ENCODE measurements around the gene MDN1.

The MDN1 gene

GRCh38 chr6:89707766-89708165, 111.8 kb downstream of the MDN1 start:
- peaks cover 20% of the 10 kb centered on the region for H3K36me3 Mint-ChIP-seq
- H3K9me3 Mint-ChIP-seq (ENCODE audit: low read depth), result no peaks in the 10 kb centered on the region
- no peak overlapping the region for H3K27ac Mint-ChIP-seq
- H3K4me1 Mint-ChIP-seq (ENCODE audit: low read depth), result no peaks in the 10 kb centered on the region
- H3K4me3 Mint-ChIP-seq, result no peak overlapping the region
- no peaks in the 10 kb centered on the region for H3K27me3 Mint-ChIP-seq

- H3K4me1 Mint-ChIP-seq (ENCODE audit: low read depth), result no peaks in the 10 kb centered on the region
- no peaks in the 10 kb centered on the region for H3K27me3 Mint-ChIP-seq
- H3K36me3 Mint-ChIP-seq, result peaks cover 26% of the 10 kb centered on the region
- H3K4me3 Mint-ChIP-seq, result no peak overlapping the region
- H3K9me3 Mint-ChIP-seq (ENCODE audit: low read depth), result no peaks in the 10 kb centered on the region
- no peak overlapping the region for H3K27ac Mint-ChIP-seq
Measured at GRCh38 chr6:89706121-89706520, 113.5 kb downstream of the MDN1 start.

GRCh38 chr6:89703292-89703691, 116.3 kb downstream of the MDN1 start:
- Mint-ChIP-seq H3K27ac (no peak overlapping the region), H3K27me3 (no peaks in the 10 kb centered on the region), H3K9me3 (ENCODE audit: low read depth) (no peaks in the 10 kb centered on the region), H3K36me3 (peaks cover 20% of the 10 kb centered on the region), H3K4me3 (no peak overlapping the region), H3K4me1 (ENCODE audit: low read depth) (no peaks in the 10 kb centered on the region)

- Mint-ChIP-seq H3K27me3 (no peaks in the 10 kb centered on the region), H3K4me1 (ENCODE audit: low read depth) (no peaks in the 10 kb centered on the region), H3K36me3 (peaks cover 15% of the 10 kb centered on the region)
Measured at GRCh38 chr6:89702349-89702748, 117.2 kb downstream of the MDN1 start.

DNA sequence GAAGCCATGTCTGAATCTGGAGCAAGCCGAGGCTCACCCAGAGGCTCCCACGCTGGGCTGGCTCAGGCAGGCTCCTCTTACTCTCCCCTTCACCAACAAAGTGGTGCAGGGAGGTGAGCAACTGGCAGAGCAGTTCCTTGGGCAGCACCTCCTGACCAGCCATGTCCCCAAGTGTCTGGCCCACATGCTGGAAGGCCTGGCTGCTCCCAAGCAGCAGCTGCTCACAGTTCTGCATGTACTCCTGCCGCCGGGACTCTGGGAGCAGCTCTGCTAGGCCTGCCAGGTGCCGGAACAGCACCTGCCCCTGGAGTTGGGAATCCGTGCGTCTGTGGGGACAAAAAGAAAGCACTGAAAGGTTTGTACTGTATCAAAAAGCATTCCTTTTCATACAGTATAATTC, 123.9 kb downstream of the MDN1 start:
- Mint-ChIP-seq H3K4me1 (ENCODE audit: low read depth) (peaks cover 7% of the 10 kb centered on the region), H3K36me3 (peaks cover 8% of the 10 kb centered on the region), H3K4me3 (no peak overlapping the region), H3K27me3 (no peaks in the 10 kb centered on the region), H3K27ac (no peak overlapping the region), H3K9me3 (ENCODE audit: low read depth) (no peaks in the 10 kb centered on the region)

More at GRCh38 chr6:89702349-89702748, 117.2 kb downstream of the MDN1 start:
- Mint-ChIP-seq H3K27ac (no peak overlapping the region), H3K9me3 (ENCODE audit: low read depth) (no peaks in the 10 kb centered on the region), H3K4me3 (no peak overlapping the region)

GRCh38 chr6:89694428-89694827, 125.2 kb downstream of the MDN1 start:
- Mint-ChIP-seq H3K9me3 (ENCODE audit: low read depth) (no peaks in the 10 kb centered on the region), H3K4me1 (ENCODE audit: low read depth) (peaks cover 7% of the 10 kb centered on the region), H3K36me3 (peaks cover 8% of the 10 kb centered on the region), H3K4me3 (no peak overlapping the region), H3K27ac (no peak overlapping the region), H3K27me3 (no peaks in the 10 kb centered on the region)

GRCh38 chr6:89693207-89693606, 126.4 kb downstream of the MDN1 start:
- Mint-ChIP-seq H3K27ac (no peak overlapping the region), H3K27me3 (no peaks in the 10 kb centered on the region), H3K4me3 (no peak overlapping the region), H3K36me3 (peaks cover 8% of the 10 kb centered on the region), H3K4me1 (ENCODE audit: low read depth) (peaks cover 7% of the 10 kb centered on the region), H3K9me3 (ENCODE audit: low read depth) (no peaks in the 10 kb centered on the region)

- Mint-ChIP-seq H3K9me3 (ENCODE audit: low read depth) (no peaks in the 10 kb centered on the region), H3K27ac (no peak overlapping the region), H3K36me3 (peaks cover 8% of the 10 kb centered on the region), H3K4me3 (no peak overlapping the region), H3K4me1 (ENCODE audit: low read depth) (peaks cover 7% of the 10 kb centered on the region), H3K27me3 (no peaks in the 10 kb centered on the region)
Measured at GRCh38 chr6:89692256-89692655, 127.3 kb downstream of the MDN1 start.

- H3K4me3 Mint-ChIP-seq, result no peak overlapping the region
- H3K27ac Mint-ChIP-seq, result peak overlapping the region; percentile 23
- H3K36me3 Mint-ChIP-seq, result peaks cover 8% of the 10 kb centered on the region
- H3K27me3 Mint-ChIP-seq, result no peaks in the 10 kb centered on the region
- no peaks in the 10 kb centered on the region for H3K9me3 Mint-ChIP-seq (ENCODE audit: low read depth)
- peaks cover 7% of the 10 kb centered on the region for H3K4me1 Mint-ChIP-seq (ENCODE audit: low read depth)
Measured at GRCh38 chr6:89690944-89691324, 128.7 kb downstream of the MDN1 start.

GRCh38 chr6:89689732-89690131, 129.9 kb downstream of the MDN1 start:
- H3K4me3 Mint-ChIP-seq, result no peak overlapping the region
- no peaks in the 10 kb centered on the region for H3K9me3 Mint-ChIP-seq (ENCODE audit: low read depth)
- no peak overlapping the region for H3K27ac Mint-ChIP-seq
- peaks cover 17% of the 10 kb centered on the region for H3K36me3 Mint-ChIP-seq
- H3K4me1 Mint-ChIP-seq (ENCODE audit: low read depth), result peaks cover 7% of the 10 kb centered on the region
- H3K27me3 Mint-ChIP-seq, result no peaks in the 10 kb centered on the region

GRCh38 chr6:89688328-89688727, 131.3 kb downstream of the MDN1 start:
- Mint-ChIP-seq H3K4me1 (ENCODE audit: low read depth) (peaks cover 7% of the 10 kb centered on the region), H3K4me3 (no peak overlapping the region), H3K27me3 (no peaks in the 10 kb centered on the region), H3K27ac (no peak overlapping the region), H3K36me3 (peaks cover 14% of the 10 kb centered on the region), H3K9me3 (ENCODE audit: low read depth) (no peaks in the 10 kb centered on the region)

DNA sequence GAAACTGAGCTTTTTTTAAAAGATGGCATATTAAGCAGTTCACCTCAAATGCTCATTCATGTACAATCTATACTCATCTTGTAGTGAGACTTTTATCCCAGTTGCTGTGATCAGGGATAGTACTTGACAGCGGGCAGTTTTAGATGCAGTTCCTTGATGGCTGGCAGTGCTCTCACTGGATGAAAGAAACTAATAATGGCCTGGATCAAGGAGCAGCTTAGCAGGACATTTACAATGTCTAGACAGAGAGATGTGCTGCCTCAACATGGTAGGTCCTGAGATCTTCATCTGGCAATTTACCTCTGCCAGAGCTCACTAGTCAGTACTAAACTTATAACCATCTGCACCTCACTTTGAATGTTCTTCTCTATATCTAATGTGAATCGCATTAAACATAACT, 134.3 kb downstream of the MDN1 start:
- Mint-ChIP-seq H3K9me3 (ENCODE audit: low read depth) (no peaks in the 10 kb centered on the region), H3K27ac (no peak overlapping the region), H3K36me3 (peaks cover 12% of the 10 kb centered on the region), H3K4me1 (ENCODE audit: low read depth) (no peaks in the 10 kb centered on the region), H3K4me3 (no peak overlapping the region), H3K27me3 (no peaks in the 10 kb centered on the region)

DNA sequence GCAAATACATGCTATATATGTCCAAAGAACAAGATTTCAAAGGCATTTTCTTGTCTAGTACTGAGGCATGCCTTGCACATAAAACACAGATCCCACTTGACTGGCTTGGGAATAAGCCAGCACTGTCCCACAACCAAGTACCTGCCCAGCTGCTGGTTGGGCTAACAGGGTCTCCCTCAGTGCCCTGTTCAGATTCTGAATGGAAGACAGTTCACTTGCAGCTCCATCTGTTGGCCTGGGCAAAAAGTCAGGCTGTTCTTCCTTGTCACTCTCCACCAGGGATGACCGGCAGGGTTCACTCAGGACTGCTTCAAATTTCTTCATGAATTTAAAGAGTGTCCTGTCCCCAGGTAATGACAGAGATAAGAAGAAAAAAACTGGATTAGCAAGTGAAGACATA, 136.6 kb downstream of the MDN1 start:
- no peaks in the 10 kb centered on the region for H3K27me3 Mint-ChIP-seq
- H3K36me3 Mint-ChIP-seq, result peaks cover 12% of the 10 kb centered on the region
- no peak overlapping the region for H3K4me3 Mint-ChIP-seq
- no peak overlapping the region for H3K27ac Mint-ChIP-seq
- H3K9me3 Mint-ChIP-seq (ENCODE audit: low read depth), result no peaks in the 10 kb centered on the region
- no peaks in the 10 kb centered on the region for H3K4me1 Mint-ChIP-seq (ENCODE audit: low read depth)

DNA sequence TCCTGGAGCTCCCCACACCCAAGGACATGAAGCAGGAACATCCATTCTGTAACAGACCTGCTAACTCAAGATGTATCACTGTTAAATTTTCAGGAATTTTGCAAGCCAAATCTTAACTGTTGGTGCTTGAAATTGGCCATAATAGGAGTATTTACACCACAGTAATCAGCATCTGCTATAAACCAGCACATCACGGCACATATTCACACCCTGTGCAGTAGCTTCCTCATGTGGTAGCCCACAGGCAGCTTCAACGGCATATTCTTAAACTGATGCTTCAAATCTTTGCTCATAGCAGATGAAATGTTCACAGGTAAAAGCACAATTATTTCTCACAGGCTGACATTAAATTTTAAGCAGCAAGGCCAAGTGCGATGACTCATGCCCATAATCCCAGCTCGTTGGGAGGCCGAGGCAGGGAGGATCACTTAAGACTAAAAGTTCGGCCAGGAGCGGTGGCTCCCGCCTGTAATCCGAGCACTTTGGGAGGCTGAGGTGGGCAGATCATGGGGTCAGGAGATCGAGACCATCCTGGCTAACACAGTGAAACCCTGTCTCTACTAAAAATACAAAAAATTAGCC, 137.5 kb downstream of the MDN1 start:
- Mint-ChIP-seq H3K36me3 (peaks cover 12% of the 10 kb centered on the region), H3K9me3 (ENCODE audit: low read depth) (no peaks in the 10 kb centered on the region), H3K4me3 (no peak overlapping the region), H3K4me1 (ENCODE audit: low read depth) (no peaks in the 10 kb centered on the region), H3K27ac (no peak overlapping the region), H3K27me3 (no peaks in the 10 kb centered on the region)

- H3K4me1 Mint-ChIP-seq (ENCODE audit: low read depth), result no peaks in the 10 kb centered on the region
- H3K4me3 Mint-ChIP-seq, result no peak overlapping the region
- H3K27me3 Mint-ChIP-seq, result no peaks in the 10 kb centered on the region
- H3K9me3 Mint-ChIP-seq (ENCODE audit: low read depth), result no peaks in the 10 kb centered on the region
- H3K36me3 Mint-ChIP-seq, result peaks cover 12% of the 10 kb centered on the region
- H3K27ac Mint-ChIP-seq, result no peak overlapping the region
Measured at GRCh38 chr6:89680551-89680950, 139.0 kb downstream of the MDN1 start.

GRCh38 chr6:89680150-89680549, 139.4 kb downstream of the MDN1 start:
- Mint-ChIP-seq H3K4me1 (ENCODE audit: low read depth) (no peaks in the 10 kb centered on the region), H3K9me3 (ENCODE audit: low read depth) (no peaks in the 10 kb centered on the region), H3K27me3 (no peaks in the 10 kb centered on the region), H3K4me3 (no peak overlapping the region), H3K36me3 (peaks cover 13% of the 10 kb centered on the region), H3K27ac (no peak overlapping the region)

All from activated naive CD8-positive, alpha-beta T cell (primary cell).